Cardiac atrium fibroblast (primary cell): ENCODE data around the gene MEIOB. TPM values are rescaled to one million over a fixed set of nuclear protein-coding genes. Genes with fewer than 3 reads are reported as not detected.

Source experiments
- total RNA-seq: library from RNA; depleted of rRNA; stranded (reverse); fragments of >200 nt; gene quantifications from 2 replicates; pipeline ENCODE4 v1.2.3, GENCODE V29; 2015

MEIOB gene, protein sequence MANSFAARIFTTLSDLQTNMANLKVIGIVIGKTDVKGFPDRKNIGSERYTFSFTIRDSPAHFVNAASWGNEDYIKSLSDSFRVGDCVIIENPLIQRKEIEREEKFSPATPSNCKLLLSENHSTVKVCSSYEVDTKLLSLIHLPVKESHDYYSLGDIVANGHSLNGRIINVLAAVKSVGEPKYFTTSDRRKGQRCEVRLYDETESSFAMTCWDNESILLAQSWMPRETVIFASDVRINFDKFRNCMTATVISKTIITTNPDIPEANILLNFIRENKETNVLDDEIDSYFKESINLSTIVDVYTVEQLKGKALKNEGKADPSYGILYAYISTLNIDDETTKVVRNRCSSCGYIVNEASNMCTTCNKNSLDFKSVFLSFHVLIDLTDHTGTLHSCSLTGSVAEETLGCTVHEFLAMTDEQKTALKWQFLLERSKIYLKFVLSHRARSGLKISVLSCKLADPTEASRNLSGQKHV
- 0.18 TPM in 1 of 2 replicates, not detected in the other for total RNA-seq

GRCh38 chr16:1871974-1872635 is at the start of gene MEIOB:
Gene MEIOB, minus strand, starts transcription at chr16:1872164. Its CDS starts 3,989 bp downstream, at chr16:1868175.

DNA sequence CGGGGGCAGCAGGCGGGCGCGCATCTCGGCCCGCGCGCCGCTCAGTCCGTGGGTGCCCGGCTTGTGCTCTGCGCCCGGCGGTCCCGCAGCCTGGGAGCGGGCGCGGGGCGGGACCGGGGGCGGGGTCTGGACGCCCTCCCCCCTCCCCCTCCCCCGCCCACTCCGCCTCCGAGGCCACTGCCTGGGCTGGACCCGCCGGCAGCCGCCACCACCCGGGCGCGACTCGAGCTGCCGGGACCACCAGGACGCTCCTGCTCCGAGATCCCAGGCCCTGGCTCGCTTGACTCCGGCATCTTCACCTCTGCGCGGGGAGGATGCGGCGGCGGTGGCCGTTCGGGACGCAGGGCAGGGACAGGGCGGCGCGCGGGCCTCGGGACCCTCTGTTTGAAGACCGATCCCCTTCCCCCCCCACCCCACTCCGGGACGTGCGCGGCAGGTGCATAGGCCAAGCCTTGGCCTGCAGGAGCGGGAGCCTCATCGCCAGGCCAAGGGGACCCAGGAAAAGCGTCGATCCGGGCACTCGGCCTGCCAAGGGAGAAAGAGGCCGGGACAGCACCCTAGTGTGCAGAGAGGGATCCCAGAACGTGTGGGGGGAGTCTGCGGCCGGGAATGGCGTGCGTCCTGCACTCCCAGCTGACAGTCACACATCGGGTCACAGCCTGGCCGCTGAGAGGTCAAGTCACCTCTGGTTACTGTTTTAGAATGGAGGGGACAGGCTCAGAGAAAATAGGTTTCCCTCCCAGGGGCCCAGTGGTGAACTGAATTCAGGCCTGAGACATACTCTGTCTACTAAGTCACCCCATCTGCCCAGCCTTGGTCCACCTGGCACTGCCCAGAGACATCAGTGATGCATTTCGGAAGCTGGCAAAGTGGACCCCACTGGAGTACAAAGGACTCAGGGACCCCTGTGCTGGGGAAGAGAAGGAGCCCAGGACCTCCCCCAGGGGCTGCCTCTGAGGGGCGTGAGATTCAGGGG is 46.7 kb upstream of the MEIOB start, which contains the start of gene HS3ST6:
Gene HS3ST6, minus strand, starts transcription at position 65 of the 976 bp plus-strand sequence. CDS start 92 bp downstream, outside the sequence.

DNA sequence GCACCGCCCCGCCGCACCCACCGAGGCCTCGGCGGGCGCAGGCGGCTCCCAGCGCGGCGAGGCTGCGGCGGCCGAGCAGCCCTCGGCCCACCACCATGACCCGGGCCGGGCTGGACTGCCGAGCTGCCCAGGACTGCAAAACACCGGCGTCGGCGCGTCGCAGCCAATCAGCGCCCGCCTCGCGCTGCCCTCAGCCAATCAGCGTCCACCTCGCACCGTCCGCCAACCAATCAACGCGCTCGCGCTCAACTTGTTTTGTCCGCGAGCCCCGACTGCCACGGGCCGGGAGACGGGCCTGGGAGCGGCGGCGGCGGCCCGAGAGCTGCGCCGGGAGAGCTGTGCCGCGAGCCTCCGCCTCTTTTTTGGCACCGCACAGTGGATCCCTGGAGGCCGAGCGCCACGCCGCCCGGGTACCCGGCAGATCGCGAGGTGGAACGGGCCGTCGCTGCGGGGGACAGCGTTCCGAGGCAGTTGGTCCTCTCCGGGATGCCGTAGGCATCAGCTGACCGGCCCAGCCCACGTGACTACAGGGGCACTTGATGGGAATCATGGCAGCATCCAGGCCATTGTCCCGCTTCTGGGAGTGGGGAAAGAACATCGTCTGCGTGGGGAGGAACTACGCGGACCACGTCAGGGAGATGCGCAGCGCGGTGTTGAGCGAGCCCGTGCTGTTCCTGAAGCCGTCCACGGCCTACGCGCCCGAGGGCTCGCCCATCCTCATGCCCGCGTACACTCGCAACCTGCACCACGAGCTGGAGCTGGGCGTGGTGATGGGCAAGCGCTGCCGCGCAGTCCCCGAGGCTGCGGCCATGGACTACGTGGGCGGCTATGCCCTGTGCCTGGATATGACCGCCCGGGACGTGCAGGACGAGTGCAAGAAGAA is 45.0 kb downstream of the MEIOB start, which contains the start of the genes FAHD1 and HAGH:
Gene FAHD1, plus strand, starts transcription at position 516 of the 883 bp plus-strand sequence. Its CDS starts 33 bp downstream, at position 549.
Gene HAGH, minus strand, starts transcription at position 135 of the 883 bp plus-strand sequence. Its CDS starts 38 bp downstream, at position 97.

GRCh38 chr16:1793578-1794220 is 78.3 kb downstream of the MEIOB start, which contains the start of gene IGFALS:
Gene IGFALS, minus strand, starts transcription at chr16:1793705. Its CDS starts 53 bp downstream, at chr16:1793652.

Other genes starting within 250 kb of the MEIOB start
- gene JPT2, start 193.9 kb downstream of the MEIOB start, total RNA-seq, result 35.2 and 51.1 TPM in 2 replicates
- gene MAPK8IP3, start 166.0 kb downstream of the MEIOB start, total RNA-seq, result 18.5 and 31.4 TPM in 2 replicates
- 70.0 and 79.8 TPM in 2 replicates for gene NME3, start 100.6 kb downstream of the MEIOB start, total RNA-seq
- 3.1 and 4.5 TPM in 2 replicates for gene EME2, start 99.4 kb downstream of the MEIOB start, total RNA-seq
- gene MRPS34, start 99.0 kb downstream of the MEIOB start, total RNA-seq, result 65.7 and 84.4 TPM in 2 replicates
- 30.1 and 36.5 TPM in 2 replicates for gene SPSB3, start 89.6 kb downstream of the MEIOB start, total RNA-seq
- 64.0 and 92.1 TPM in 2 replicates for gene NUBP2, start 89.2 kb downstream of the MEIOB start, total RNA-seq
- not detected in 2 replicates for gene IGFALS, start 78.5 kb downstream of the MEIOB start, total RNA-seq
- 66.8 and 85.2 TPM in 2 replicates for gene HAGH, start 45.3 kb downstream of the MEIOB start, total RNA-seq
- 35.6 and 42.2 TPM in 2 replicates for gene FAHD1, start 45.0 kb downstream of the MEIOB start, total RNA-seq
- gene HS3ST6, start 46.3 kb upstream of the MEIOB start, total RNA-seq, result not detected in 2 replicates
- 11.8 and 13.7 TPM in 2 replicates for gene MSRB1, start 71.0 kb upstream of the MEIOB start, total RNA-seq
- gene RPL3L, start 82.5 kb upstream of the MEIOB start, total RNA-seq, result not detected in 2 replicates
- 216 and 235 TPM in 2 replicates for gene NDUFB10, start 87.4 kb upstream of the MEIOB start, total RNA-seq
- 2,750 and 3,500 TPM in 2 replicates for gene RPS2, start 92.7 kb upstream of the MEIOB start, total RNA-seq
- not detected in 2 replicates for gene RNF151, start 94.7 kb upstream of the MEIOB start, total RNA-seq
- 45.9 and 50.2 TPM in 2 replicates for gene TBL3, start 99.9 kb upstream of the MEIOB start, total RNA-seq
- 0.32 TPM in 1 of 2 replicates, not detected in the other for gene NOXO1, start 109.3 kb upstream of the MEIOB start, total RNA-seq
- 16.2 and 45.2 TPM in 2 replicates for gene GFER, start 112.0 kb upstream of the MEIOB start, total RNA-seq
- 5.2 and 6.6 TPM in 2 replicates for gene SYNGR3, start 117.8 kb upstream of the MEIOB start, total RNA-seq
- 29.2 and 39.2 TPM in 2 replicates for gene ZNF598, start 137.7 kb upstream of the MEIOB start, total RNA-seq
- 1.6 TPM in 1 of 2 replicates, not detected in the other for gene NPW, start 147.6 kb upstream of the MEIOB start, total RNA-seq
- 116 and 122 TPM in 2 replicates for gene NHERF2, start 154.7 kb upstream of the MEIOB start, total RNA-seq
- 14.4 and 34.5 TPM in 2 replicates for gene NTHL1, start 175.7 kb upstream of the MEIOB start, total RNA-seq
- gene TSC2, start 175.8 kb upstream of the MEIOB start, total RNA-seq, result 47.3 and 66.4 TPM in 2 replicates